Chondrocyte (in vitro differentiated cells): Measurements from ENCODE around the gene MCC. TPM values are rescaled to one million over a fixed set of nuclear protein-coding genes. Genes with fewer than 3 reads are reported as not detected.

Source experiments
- DNase-seq: peaks from one replicate; pipeline ENCODE4 v3.0.0; 2021; ENCODE audit warnings: mixed read lengths, low spot score
- H3K27ac Mint-ChIP-seq: one replicate; pipeline ENCODE4 v1.8.0; 2021; ENCODE audit warnings: mild to moderate bottlenecking, moderate library complexity, mixed read lengths; ENCODE audit not compliant: unreplicated experiment
- H3K27me3 Mint-ChIP-seq: 2 replicates; pipeline ENCODE4 v1.8.0; 2021; ENCODE audit warnings: low read depth, mixed read lengths
- H3K36me3 Mint-ChIP-seq: 2 replicates; pipeline ENCODE4 v1.8.0; 2021; ENCODE audit warnings: low read depth, mixed read lengths
- H3K4me1 Mint-ChIP-seq: 2 replicates; pipeline ENCODE4 v1.8.0; 2021; ENCODE audit warnings: low read depth, mild to moderate bottlenecking, mixed read lengths
- H3K4me3 Mint-ChIP-seq: one replicate; pipeline ENCODE4 v1.8.0; 2021; ENCODE audit warnings: mild to moderate bottlenecking, moderate library complexity, mixed read lengths; ENCODE audit not compliant: unreplicated experiment
- H3K9me3 Mint-ChIP-seq: 2 replicates; pipeline ENCODE4 v1.8.0; 2021; ENCODE audit warnings: low read depth, mixed read lengths
- CTCF ChIP-seq: fragments of 200-600 bp; sonication (generic); IDR thresholded peaks from 2 replicates; pipeline ENCODE4 v1.5.0; 2021; ENCODE audit warnings: antibody characterized with exemption, mild to moderate bottlenecking, moderate library complexity
- total RNA-seq: library from RNA; stranded (reverse); gene quantifications from 3 replicates; pipeline ENCODE4 v1.2.1, GENCODE V29; 2021

MCC gene
- total RNA-seq, 1 donor from 2014 or later, result 15.0 TPM

DNA sequence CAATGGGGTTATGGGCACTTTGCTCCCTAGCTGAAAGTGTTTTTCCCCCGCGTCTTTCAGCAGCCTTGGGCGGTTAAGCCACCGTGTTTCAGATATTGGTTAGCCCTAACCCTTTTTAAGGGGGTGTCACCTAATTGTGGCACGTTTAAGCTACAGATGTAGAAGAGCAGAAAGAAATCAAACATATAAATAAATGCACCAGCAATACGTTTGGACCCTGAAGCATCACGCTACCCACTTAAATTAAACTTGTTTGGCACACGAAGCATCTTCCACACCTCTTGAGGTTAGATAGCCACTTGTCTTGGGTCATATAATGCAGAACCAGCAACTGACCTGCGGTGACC lies 26.0 kb upstream of the MCC start:
- no peaks in the 10 kb centered on the region for H3K9me3 Mint-ChIP-seq
- peak overlapping the region; percentile 83 for H3K4me3 Mint-ChIP-seq
- no peak for DNase-seq
- H3K27me3 Mint-ChIP-seq, result no peaks in the 10 kb centered on the region
- TF ChIP-seq CTCF, result no peak
- H3K27ac Mint-ChIP-seq, result peak overlapping the region; percentile 93
- H3K36me3 Mint-ChIP-seq, result peaks cover 6% of the 10 kb centered on the region
- H3K4me1 Mint-ChIP-seq, result peaks cover 41% of the 10 kb centered on the region

DNA sequence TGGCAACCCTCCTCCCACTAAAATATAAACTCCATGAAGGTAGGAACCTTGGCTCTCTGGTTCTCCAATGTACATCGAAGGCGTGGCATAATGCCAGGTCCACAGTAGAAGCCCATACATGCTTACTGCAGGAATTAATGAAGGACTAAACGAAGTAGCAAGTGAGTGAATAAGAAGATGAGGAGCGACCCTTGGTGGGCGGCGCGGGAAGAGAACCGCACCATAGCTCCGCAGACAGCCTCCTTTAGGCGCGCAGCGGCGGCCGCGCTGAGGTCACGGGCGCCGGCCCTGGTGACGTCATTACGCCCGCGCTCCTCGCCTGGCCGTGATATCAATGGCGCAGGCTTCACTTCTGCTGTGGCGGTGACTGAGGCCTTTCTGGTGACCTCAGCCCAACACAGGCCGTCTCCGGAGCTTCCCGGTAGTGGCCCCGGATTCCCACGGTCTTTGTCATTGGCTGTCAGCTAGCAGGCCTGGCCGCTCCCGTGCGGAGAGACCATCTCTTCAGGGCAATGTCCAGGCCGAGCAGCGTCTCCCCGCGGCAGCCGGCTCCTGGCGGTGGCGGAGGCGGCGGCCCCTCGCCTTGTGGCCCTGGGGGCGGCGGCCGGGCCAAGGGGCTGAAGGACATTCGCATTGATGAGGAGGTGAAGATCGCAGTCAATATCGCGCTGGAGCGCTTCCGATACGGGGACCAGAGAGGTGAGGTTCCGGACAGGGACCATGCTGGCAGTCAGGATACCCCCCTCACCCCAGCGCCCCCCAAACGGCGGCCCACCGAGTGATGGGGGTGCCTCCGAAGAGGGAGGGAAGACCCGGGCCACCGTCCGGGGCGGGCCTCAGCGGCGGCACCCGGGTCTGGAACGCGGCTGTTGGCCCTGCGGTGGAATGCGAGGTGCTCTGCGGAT lies 25.4 kb upstream of the MCC start, which contains the start of gene YTHDC2:
Gene YTHDC2 (plus strand): TSS at position 311 of the 905 bp plus-strand sequence. CDS start 202 bp downstream, at position 513.
- TF ChIP-seq CTCF, result peak; percentile 73
- Mint-ChIP-seq H3K9me3 (no peaks in the 10 kb centered on the region), H3K4me3 (peak within 1 kb of the TSS; percentile 83), H3K36me3 (peaks cover 4% of the 10 kb centered on the region), H3K27ac (peak within 1 kb of the TSS; percentile 93), H3K4me1 (peaks cover 41% of the 10 kb centered on the region), H3K27me3 (no peaks in the 10 kb centered on the region)
- DNase-seq, result peak; percentile 92

DNA sequence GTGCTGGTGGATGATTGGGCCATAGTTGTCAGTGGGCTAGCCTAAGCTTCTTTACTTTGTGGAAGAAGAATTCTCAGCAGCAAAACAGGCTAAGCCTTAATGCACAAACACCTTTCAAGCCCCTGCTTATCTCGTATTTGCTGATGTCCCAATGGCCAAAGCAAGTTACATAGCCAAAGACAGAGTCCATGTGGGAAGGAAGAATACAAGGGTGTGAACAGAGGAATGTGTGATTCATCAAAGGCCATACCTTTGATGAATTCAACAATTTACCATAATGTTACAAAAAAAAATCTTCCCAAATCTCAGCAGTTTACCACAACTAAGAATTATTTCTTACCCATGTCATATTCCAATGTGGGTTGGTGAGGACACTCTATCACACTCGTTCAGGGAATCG lies 24.1 kb upstream of the MCC start:
- Mint-ChIP-seq H3K27me3 (no peaks in the 10 kb centered on the region), H3K4me3 (no peak overlapping the region), H3K9me3 (no peaks in the 10 kb centered on the region), H3K36me3 (peaks cover 4% of the 10 kb centered on the region), H3K4me1 (peaks cover 46% of the 10 kb centered on the region), H3K27ac (no peak overlapping the region)
- no peak for DNase-seq
- TF ChIP-seq CTCF, result no peak

DNA sequence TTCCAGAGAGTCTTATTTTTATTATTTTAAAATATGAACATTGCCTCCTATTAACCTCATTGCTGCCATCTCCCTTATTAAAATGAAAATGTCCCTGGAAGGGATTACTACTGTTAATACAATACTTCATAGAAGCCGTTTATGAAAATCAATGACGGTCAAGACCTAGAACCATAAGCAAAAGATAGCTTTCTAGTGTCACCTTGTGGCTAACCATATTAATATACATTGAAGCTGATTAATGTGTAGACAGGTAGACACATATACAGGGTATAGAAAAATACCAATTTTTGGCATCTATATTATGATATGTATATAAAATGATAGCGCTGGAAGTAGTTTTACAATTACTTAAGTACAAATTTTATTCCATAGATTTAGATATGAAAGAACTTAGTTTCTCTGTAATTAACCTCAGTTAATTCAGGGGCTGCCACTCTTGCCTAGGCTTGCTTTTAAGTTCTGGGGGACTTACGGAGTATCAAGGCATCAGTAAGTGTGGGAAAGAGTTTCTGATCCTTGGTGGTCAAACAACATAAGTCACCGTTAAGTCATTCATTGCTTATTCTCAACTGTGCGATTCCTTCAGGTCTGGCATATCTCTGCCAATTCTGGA lies 22.7 kb upstream of the MCC start:
- H3K9me3 Mint-ChIP-seq, result no peaks in the 10 kb centered on the region
- peak; percentile 88 for TF ChIP-seq CTCF
- H3K27me3 Mint-ChIP-seq, result no peaks in the 10 kb centered on the region
- H3K27ac Mint-ChIP-seq, result no peak overlapping the region
- peaks cover 39% of the 10 kb centered on the region for H3K4me1 Mint-ChIP-seq
- DNase-seq, result no peak
- no peak overlapping the region for H3K4me3 Mint-ChIP-seq
- H3K36me3 Mint-ChIP-seq, result no peaks in the 10 kb centered on the region

- no peak for TF ChIP-seq CTCF
- no peak for DNase-seq
- no peak overlapping the region for H3K4me3 Mint-ChIP-seq
- H3K36me3 Mint-ChIP-seq, result no peaks in the 10 kb centered on the region
- H3K27me3 Mint-ChIP-seq, result no peaks in the 10 kb centered on the region
- no peaks in the 10 kb centered on the region for H3K9me3 Mint-ChIP-seq
- peaks cover 22% of the 10 kb centered on the region for H3K4me1 Mint-ChIP-seq
- peak overlapping the region; percentile 49 for H3K27ac Mint-ChIP-seq
Observed at GRCh38 chr5:113508756-113509155, 20.5 kb upstream of the MCC start.
